Activated CD8-positive, alpha-beta T cell treated with anti-CD3 and anti-CD28 coated beads for 36 hours (primary cell): ENCODE measurements around the gene MRPL42. TPM values are rescaled to one million over a fixed set of nuclear protein-coding genes. Genes with fewer than 3 reads are reported as not detected.

Source experiments
- ATAC-seq: fragments of 200-7000 bp; cut with Tn5 transposase; one replicate; pipeline ENCODE4 v1.10.0; 2021; ENCODE audit warnings: mild to moderate bottlenecking, moderate library complexity
- CTCF ChIA-PET: fragments of 350-600 bp; sonication (Branson Sonifier 250); formaldehyde crosslinking; loops from one replicate; lab custom pipeline; 2021; ENCODE audit warnings: antibody characterized with exemption; lab: Charles Lee
- POLR2A ChIA-PET: fragments of 350-600 bp; sonication (Branson Sonifier 250); formaldehyde crosslinking; loops from one replicate; lab custom pipeline; 2021; ENCODE audit warnings: antibody characterized with exemption; lab: Charles Lee
- DNase-seq: peaks from one replicate; pipeline ENCODE4 v3.0.0-alpha.2; 2020
- H3K27ac Mint-ChIP-seq: one replicate; pipeline ENCODE4 v1.8.0; 2021; ENCODE audit warnings: mild to moderate bottlenecking, mixed read lengths
- H3K27me3 Mint-ChIP-seq: one replicate; pipeline ENCODE4 v1.8.0; 2021; ENCODE audit warnings: mixed read lengths
- H3K36me3 Mint-ChIP-seq: one replicate; pipeline ENCODE4 v1.8.0; 2021; ENCODE audit warnings: low read depth, mixed read lengths
- H3K4me1 Mint-ChIP-seq: one replicate; pipeline ENCODE4 v1.8.0; 2021; ENCODE audit warnings: low read depth, mixed read lengths
- H3K4me3 Mint-ChIP-seq: one replicate; pipeline ENCODE4 v1.8.0; 2021; ENCODE audit warnings: mild to moderate bottlenecking, moderate library complexity, mixed read lengths
- H3K9me3 Mint-ChIP-seq: one replicate; pipeline ENCODE4 v1.8.0; 2021; ENCODE audit warnings: mixed read lengths
- CTCF ChIP-seq: fragments of 200-600 bp; IDR thresholded peaks from one replicate; pipeline ENCODE4 v1.8.0; 2022; ENCODE audit warnings: antibody characterized with exemption, mild to moderate bottlenecking
- intact Hi-C: fragments of 100-400 bp; cut with micrococcal nuclease; formaldehyde crosslinking; loops from one replicate; pipeline ENCODE4 v1.10.0; 2022
- total RNA-seq, 2 experiments: library from RNA; stranded (reverse); gene quantifications; one replicate each; pipeline ENCODE4 v1.2.3, GENCODE V29; 2021

Gene MRPL42
- total RNA-seq, 2 experiments from 2014 or later: 85.6 to 87.6 TPM

- no peak for ATAC-seq
- H3K27me3 Mint-ChIP-seq: peaks cover 1% of the 10 kb centered on the region
- ChIA-PET CTCF (no interaction called here), POLR2A (no interaction called here)
- H3K27ac Mint-ChIP-seq: no peak overlapping the region
- no peak overlapping the region for H3K4me3 Mint-ChIP-seq
- no peak for DNase-seq
- TF ChIP-seq CTCF: no peak
- H3K36me3 Mint-ChIP-seq: no peaks in the 10 kb centered on the region
- intact Hi-C loops: no loop called here
- no peaks in the 10 kb centered on the region for H3K4me1 Mint-ChIP-seq
- H3K9me3 Mint-ChIP-seq: no peaks in the 10 kb centered on the region
Measured at GRCh38 chr12:93460902-93461301, 6.4 kb upstream of the MRPL42 start.

- ATAC-seq (no peak), DNase-seq (peak; percentile 24)
- H3K9me3 Mint-ChIP-seq: no peaks in the 10 kb centered on the region
Measured at GRCh38 chr12:93461503-93461902, 5.8 kb upstream of the MRPL42 start.

GRCh38 chr12:93465841-93466240 lies 1.5 kb upstream of the MRPL42 start:
- intact Hi-C loops: no loop called here
- peaks cover 14% of the 10 kb centered on the region for H3K36me3 Mint-ChIP-seq
- H3K27ac Mint-ChIP-seq: no peak overlapping the region
- ATAC-seq (no peak), DNase-seq (no peak)
- H3K4me1 Mint-ChIP-seq: peaks cover 25% of the 10 kb centered on the region
- H3K9me3 Mint-ChIP-seq: no peaks in the 10 kb centered on the region
- no peak for TF ChIP-seq CTCF
- no peak overlapping the region for H3K4me3 Mint-ChIP-seq
- no peaks in the 10 kb centered on the region for H3K27me3 Mint-ChIP-seq
- ChIA-PET POLR2A (interaction anchor here (2.6 kb wide), 1 partner anchor 24 kb away, joined by 15 read pairs; the partner anchor contains the start of gene UBE2N), CTCF (interaction anchor here (3.8 kb wide), 1 partner anchor 636 kb away, joined by 17 read pairs; no protein-coding TSS in a partner anchor)

More at GRCh38 chr12:93461503-93461902, 5.8 kb upstream of the MRPL42 start:
- intact Hi-C loops: no loop called here
- Mint-ChIP-seq H3K4me1 (no peaks in the 10 kb centered on the region), H3K4me3 (no peak overlapping the region), H3K36me3 (no peaks in the 10 kb centered on the region), H3K27ac (no peak overlapping the region), H3K27me3 (no peaks in the 10 kb centered on the region)
- ChIA-PET POLR2A (no interaction called here), CTCF (no interaction called here)
- TF ChIP-seq CTCF: no peak

GRCh38 chr12:93466625-93467350 lies 526 bp upstream of the MRPL42 start:
- intact Hi-C loops: no loop called here
- H3K9me3 Mint-ChIP-seq: no peaks in the 10 kb centered on the region
- no peaks in the 10 kb centered on the region for H3K27me3 Mint-ChIP-seq
- ChIA-PET POLR2A (interaction anchor here (0.6 to 2.6 kb wide), 2 partner anchors 25 to 225 kb away, joined by 3 to 15 read pairs; partner anchors contain the start of gene UBE2N), CTCF (interaction anchor here (0.8 to 3.8 kb wide), 5 partner anchors 10 to 635 kb away, joined by 3 to 17 read pairs (median 3); no protein-coding TSS in a partner anchor)
- H3K4me1 Mint-ChIP-seq: peaks cover 25% of the 10 kb centered on the region
- no peak for DNase-seq
- peak overlapping the region; percentile 84 for H3K4me3 Mint-ChIP-seq
- no peak for TF ChIP-seq CTCF
- peak overlapping the region; percentile 87 for H3K27ac Mint-ChIP-seq
- ATAC-seq: no peak
- H3K36me3 Mint-ChIP-seq: peaks cover 19% of the 10 kb centered on the region

GRCh38 chr12:93468008-93468371 lies 676 bp downstream of the MRPL42 start:
- Mint-ChIP-seq H3K27ac (peak overlapping the region; percentile 87), H3K9me3 (no peaks in the 10 kb centered on the region), H3K36me3 (peaks cover 19% of the 10 kb centered on the region), H3K4me1 (peaks cover 27% of the 10 kb centered on the region), H3K4me3 (peak overlapping the region; percentile 84), H3K27me3 (no peaks in the 10 kb centered on the region)
- peak; percentile 12 for ATAC-seq
- DNase-seq: no peak
- intact Hi-C loops: no loop called here
- ChIA-PET POLR2A (interaction anchor here (0.6 to 2.6 kb wide), 3 partner anchors 23 to 48 kb away, joined by 3 to 15 read pairs (median 4); partner anchors contain the start of gene UBE2N), CTCF (interaction anchor here (0.6 to 3.8 kb wide), 9 partner anchors 9 to 634 kb away, joined by 3 to 17 read pairs (median 3); no protein-coding TSS in a partner anchor)
- no peak for TF ChIP-seq CTCF
